PC-3 (cell line): ENCODE results near the gene EPB41L1. TPM values are rescaled to one million over a fixed set of nuclear protein-coding genes. Genes with fewer than 3 reads are reported as not detected.

Experiments used
- ATAC-seq: fragments of 200-7000 bp; cut with Tn5 transposase; 2 replicates; pipeline ENCODE4 v1.9.1; 2020; ENCODE audit warnings: mild to moderate bottlenecking, moderate library complexity
- BruUV-seq: library from RNA; stranded (reverse); fragments of 400-500 nt; replicated peaks from 2 replicates; lab custom pipeline; 2021; lab: Mats Ljungman, UMichigan
- CTCF ChIA-PET: fragments of 300-600 bp; sonication (Branson Sonifier 250); formaldehyde crosslinking; loops from one replicate; lab custom pipeline; 2022; ENCODE audit warnings: antibody characterized with exemption; lab: Charles Lee
- POLR2A ChIA-PET: fragments of 300-600 bp; sonication (Branson Sonifier 250); formaldehyde crosslinking; loops from one replicate; lab custom pipeline; 2022; ENCODE audit warnings: antibody characterized with exemption; ENCODE audit not compliant: unreplicated experiment; lab: Charles Lee
- DNase-seq: peaks from one replicate; pipeline ENCODE4 v3.0.0-alpha.2; 2015
- H2AFZ ChIP-seq: fragments of 300-600 bp; sonication (generic); 2 replicates; pipeline ENCODE4 v1.6.0; 2016; ENCODE audit warnings: antibody characterized with exemption, low read length
- H3F3A ChIP-seq: fragments of 300-600 bp; sonication (generic); one replicate; pipeline ENCODE4 v1.6.0; 2017; ENCODE audit warnings: antibody characterized with exemption, low read length, control low read depth, mild to moderate bottlenecking; ENCODE audit not compliant: unreplicated experiment
- H3K27ac ChIP-seq: fragments of 300-600 bp; sonication (generic); 2 replicates; pipeline ENCODE4 v1.5.1; 2016; ENCODE audit warnings: mild to moderate bottlenecking, low read length
- H3K27me3 ChIP-seq: fragments of 300-600 bp; sonication (generic); 2 replicates; pipeline ENCODE4 v1.6.1; 2016; ENCODE audit warnings: low read length, mixed read lengths
- H3K36me3 ChIP-seq: fragments of 300-600 bp; sonication (generic); 2 replicates; pipeline ENCODE4 v1.6.1; 2016; ENCODE audit warnings: low read depth, mixed run types, low read length, mixed read lengths
- H3K4me1 ChIP-seq: fragments of 300-600 bp; sonication (generic); 2 replicates; pipeline ENCODE4 v1.5.1; 2016; ENCODE audit warnings: low read length; ENCODE audit not compliant: insufficient read depth
- H3K4me2 ChIP-seq: fragments of 300-600 bp; sonication (generic); 2 replicates; pipeline ENCODE4 v1.6.0; 2016; ENCODE audit warnings: low read length
- H3K4me3 ChIP-seq: fragments of 300-600 bp; sonication (generic); 2 replicates; pipeline ENCODE4 v1.5.1; 2016; ENCODE audit warnings: mild to moderate bottlenecking, low read length, mixed read lengths
- H3K79me2 ChIP-seq: fragments of 300-600 bp; sonication (generic); 2 replicates; pipeline ENCODE4 v1.6.1; 2017; ENCODE audit warnings: low read length, mixed read lengths
- H3K9ac ChIP-seq: fragments of 300-600 bp; sonication (generic); 2 replicates; pipeline ENCODE4 v1.6.0; 2016; ENCODE audit warnings: mild to moderate bottlenecking, low read length
- H3K9me2 ChIP-seq: fragments of 300-600 bp; sonication (generic); replicated peaks from 2 replicates; pipeline ENCODE4 v1.6.1; 2016; ENCODE audit warnings: mixed run types, low read length, mixed read lengths
- H3K9me3 ChIP-seq: fragments of 300-600 bp; sonication (generic); 2 replicates; pipeline ENCODE4 v1.6.1; 2016; ENCODE audit warnings: low read length, mixed read lengths
- H4K20me1 ChIP-seq: fragments of 300-600 bp; sonication (generic); 2 replicates; pipeline ENCODE4 v1.6.1; 2016; ENCODE audit warnings: low read length, mixed read lengths
- CTCF ChIP-seq: fragments of 300-600 bp; sonication (generic); conservative IDR thresholded peaks from 2 replicates; pipeline ENCODE4 v1.5.1; 2017; ENCODE audit warnings: antibody characterized with exemption, low read depth, mild to moderate bottlenecking, low read length
- EZH2 ChIP-seq: fragments of 300-600 bp; sonication (generic); IDR thresholded peaks from one replicate; pipeline ENCODE4 v1.6.1; 2017; ENCODE audit warnings: antibody characterized with exemption, mild to moderate bottlenecking, low read length; ENCODE audit not compliant: unreplicated experiment
- EZH2phosphoT487 ChIP-seq: fragments of 300-600 bp; sonication (generic); IDR thresholded peaks from 2 replicates; pipeline ENCODE4 v1.6.1; 2018; ENCODE audit warnings: mild to moderate bottlenecking, antibody characterized with exemption, low read length, borderline replicate concordance
- intact Hi-C: fragments of 100-400 bp; cut with micrococcal nuclease; formaldehyde crosslinking; loops from 2 replicates; pipeline ENCODE4 v1.9.0; 2023
- total RNA-seq: library from RNA; depleted of rRNA; stranded (reverse); fragments of >200 nt; gene quantifications from 2 replicates; pipeline ENCODE4 v1.2.3, GENCODE V29; 2014

The EPB41L1 gene
- total RNA-seq, 1 experiment from 2014 or later: 48.2 TPM

- CTCF ChIA-PET: no interaction called here
- DNase-seq: no peak
- intact Hi-C loops: no loop called here
- no peaks in the 10 kb centered on the region for H3K36me3 ChIP-seq
- H3K9me2 ChIP-seq: no peaks in the 10 kb centered on the region
- no peaks in the 10 kb centered on the region for H3K9me3 ChIP-seq
- H3F3A ChIP-seq: no peaks in the 10 kb centered on the region
- no peaks in the 10 kb centered on the region for H4K20me1 ChIP-seq
- TF ChIP-seq EZH2phosphoT487: no peak
- no peak for TF ChIP-seq EZH2
- no peak for TF ChIP-seq CTCF
- H3K4me1 ChIP-seq: no peaks in the 10 kb centered on the region
- ATAC-seq: no peak
- H3K79me2 ChIP-seq: no peaks in the 10 kb centered on the region
- H3K4me3 ChIP-seq: no peak overlapping the region
- no peak overlapping the region for H3K9ac ChIP-seq
- no peak overlapping the region for H2AFZ ChIP-seq
- POLR2A ChIA-PET: no interaction called here
- H3K27me3 ChIP-seq: no peaks in the 10 kb centered on the region
- H3K4me2 ChIP-seq: no peak overlapping the region
- BruUV-seq: no TSS peak
- H3K27ac ChIP-seq: no peak overlapping the region
These were observed 75.5 kb downstream of the EPB41L1 start for GRCh38 chr20:36230019-36230418.

DNA sequence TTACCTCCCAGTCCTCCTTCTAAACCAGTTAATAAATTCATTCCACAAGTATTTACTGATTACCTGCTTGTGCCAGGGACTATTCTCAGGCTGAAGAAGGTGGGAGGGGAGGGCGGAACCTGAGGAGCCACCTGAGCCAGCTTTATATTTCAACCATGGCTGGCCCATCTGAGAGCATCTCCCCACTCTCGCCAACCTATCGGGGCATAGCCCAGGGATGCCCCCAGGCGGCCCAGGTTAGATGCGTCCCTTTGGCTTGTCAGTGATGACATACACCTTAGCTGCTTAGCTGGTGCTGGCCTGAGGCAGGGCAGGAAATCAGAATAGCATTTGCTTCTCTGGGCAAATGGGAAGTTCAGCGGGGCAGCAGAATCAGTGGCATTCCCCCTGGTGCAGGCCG, 76.8 kb downstream of the EPB41L1 start:
- DNase-seq (no peak), ATAC-seq (no peak)
- BruUV-seq: no TSS peak
- Histone ChIP-seq H3K9me2 (no peaks in the 10 kb centered on the region), H3F3A (no peaks in the 10 kb centered on the region), H4K20me1 (no peaks in the 10 kb centered on the region), H3K4me3 (no peak overlapping the region), H3K9ac (no peak overlapping the region), H3K79me2 (peaks cover 5% of the 10 kb centered on the region), H3K27ac (no peak overlapping the region), H3K4me2 (no peak overlapping the region), H3K27me3 (no peaks in the 10 kb centered on the region), H3K9me3 (no peaks in the 10 kb centered on the region), H3K36me3 (no peaks in the 10 kb centered on the region), H2AFZ (no peak overlapping the region), H3K4me1 (peaks cover 4% of the 10 kb centered on the region; the same call in 1 of the 2 replicates)
- ChIA-PET CTCF (no interaction called here), POLR2A (no interaction called here)
- intact Hi-C loops: no loop called here
- no peak for TF ChIP-seq CTCF
- no peak for TF ChIP-seq EZH2phosphoT487
- no peak for TF ChIP-seq EZH2

DNA sequence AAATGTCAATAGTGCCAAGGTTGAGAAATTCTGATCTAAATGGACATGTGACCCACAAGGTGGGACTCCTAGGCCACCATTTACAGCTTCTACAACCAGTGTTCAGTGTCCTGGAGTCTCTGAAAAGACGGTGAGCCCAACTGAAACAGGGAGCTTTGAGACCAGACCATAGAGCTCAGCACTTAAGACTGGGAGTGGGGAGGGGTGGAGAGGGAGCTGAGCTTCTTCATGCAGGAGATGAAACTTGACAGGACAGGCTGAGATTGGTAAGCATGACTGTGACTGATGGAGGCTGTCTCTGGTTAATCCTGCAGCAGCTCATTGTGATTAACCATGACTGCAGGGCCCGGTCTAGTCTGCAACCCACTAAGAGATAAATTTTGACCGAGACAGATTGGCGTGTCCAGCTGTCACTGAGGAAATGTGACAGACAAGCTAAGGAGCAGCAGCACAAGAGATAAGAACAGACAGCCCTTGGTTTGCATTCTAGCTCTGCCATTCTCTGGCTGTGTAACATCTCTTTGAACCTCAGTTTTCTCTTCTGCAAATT, 80.3 kb downstream of the EPB41L1 start:
- intact Hi-C loops: no loop called here
- CTCF ChIA-PET: no interaction called here
- TF ChIP-seq EZH2: no peak
- TF ChIP-seq EZH2phosphoT487: no peak
- TF ChIP-seq CTCF: no peak

More for the DNA sequence above, 80.3 kb downstream of the EPB41L1 start:
- no TSS peak for BruUV-seq
- Histone ChIP-seq H3K36me3 (peaks cover 2% of the 10 kb centered on the region; the same call in 1 of the 2 replicates), H3K9ac (no peak overlapping the region), H3F3A (no peaks in the 10 kb centered on the region), H3K4me2 (no peak overlapping the region), H3K4me3 (no peak overlapping the region), H3K79me2 (peaks cover 40% of the 10 kb centered on the region), H3K27me3 (no peaks in the 10 kb centered on the region), H3K9me3 (no peaks in the 10 kb centered on the region), H2AFZ (no peak overlapping the region), H3K27ac (no peak overlapping the region), H3K9me2 (no peaks in the 10 kb centered on the region), H4K20me1 (no peaks in the 10 kb centered on the region), H3K4me1 (peaks cover 21% of the 10 kb centered on the region)
- no peak for ATAC-seq
- POLR2A ChIA-PET: no interaction called here
- no peak for DNase-seq
